NCI-H128 (cell line): Measurements from ENCODE around the gene MYH15.

ENCODE experiments used
- DNase-seq: peaks from one replicate; lab custom pipeline; 2025; ENCODE audit not compliant: unreplicated experiment; lab: John Stamatoyannopoulos, UW

MYH15 gene

DNA sequence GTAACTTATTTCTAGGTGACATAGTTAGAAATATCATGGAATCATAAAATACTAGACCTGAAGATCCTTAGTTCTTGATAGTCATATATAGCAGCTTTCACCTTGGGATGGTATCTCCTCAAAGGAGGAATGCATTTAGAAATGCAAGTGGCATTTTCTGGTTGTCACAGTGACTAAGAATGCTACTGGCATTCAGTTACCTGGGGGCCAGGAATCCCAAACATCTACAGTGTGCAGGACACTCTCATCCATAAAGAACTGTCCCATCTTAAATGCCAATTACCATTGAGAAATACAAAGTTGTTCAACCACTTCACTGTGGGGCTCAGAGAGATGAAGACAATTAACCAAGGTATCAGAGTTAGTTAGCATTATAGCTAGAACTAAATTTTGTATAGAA is 36.7 kb downstream of the MYH15 start:
- no peak for DNase-seq

DNA sequence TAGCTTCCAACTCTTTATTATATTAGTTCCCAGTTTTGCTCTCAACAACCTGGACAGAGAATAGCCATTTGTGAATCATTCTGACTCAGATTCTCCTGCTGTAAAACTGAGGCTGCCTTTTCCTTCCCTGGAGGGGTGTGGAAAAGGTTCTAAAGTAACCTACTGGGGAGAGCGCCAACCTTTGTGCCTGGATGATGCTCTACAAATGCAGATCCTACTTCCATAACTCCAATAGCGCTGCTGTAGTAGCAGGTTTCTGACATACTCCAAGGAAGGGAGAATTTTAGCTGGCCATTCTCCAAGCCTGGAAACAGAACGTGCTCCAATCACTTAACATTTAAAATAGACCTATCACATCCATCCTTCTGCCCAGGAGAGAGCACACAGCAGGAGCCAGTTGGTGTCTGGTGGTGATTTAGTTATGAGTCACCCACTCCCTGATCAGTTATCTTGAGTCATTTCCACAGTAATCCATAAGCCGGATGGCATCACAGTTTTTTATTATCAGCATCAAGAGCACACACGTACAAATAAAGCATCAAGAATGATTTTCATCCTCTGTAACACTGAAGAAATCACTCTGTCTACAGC is 38.3 kb downstream of the MYH15 start:
- no peak for DNase-seq

DNA sequence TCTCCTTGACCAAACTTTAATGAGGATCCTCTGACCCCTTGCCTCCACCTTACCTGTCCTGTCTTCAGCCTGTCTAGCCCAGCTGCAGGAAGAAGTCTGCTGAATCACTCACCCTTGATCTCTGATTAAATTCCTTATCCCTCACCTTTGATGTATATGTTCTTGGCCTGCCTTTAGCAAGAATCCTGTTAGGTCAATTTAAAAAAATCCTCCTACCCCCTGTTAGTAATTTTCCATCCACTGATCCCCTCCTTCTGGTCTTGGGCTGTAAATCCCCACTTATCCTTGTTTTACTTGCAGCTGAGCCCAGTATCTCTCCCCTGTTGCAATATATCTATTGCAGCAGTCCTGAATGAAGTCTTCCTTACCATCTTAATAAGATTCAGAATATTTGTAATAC is 39.0 kb downstream of the MYH15 start:
- DNase-seq, result no peak

DNA sequence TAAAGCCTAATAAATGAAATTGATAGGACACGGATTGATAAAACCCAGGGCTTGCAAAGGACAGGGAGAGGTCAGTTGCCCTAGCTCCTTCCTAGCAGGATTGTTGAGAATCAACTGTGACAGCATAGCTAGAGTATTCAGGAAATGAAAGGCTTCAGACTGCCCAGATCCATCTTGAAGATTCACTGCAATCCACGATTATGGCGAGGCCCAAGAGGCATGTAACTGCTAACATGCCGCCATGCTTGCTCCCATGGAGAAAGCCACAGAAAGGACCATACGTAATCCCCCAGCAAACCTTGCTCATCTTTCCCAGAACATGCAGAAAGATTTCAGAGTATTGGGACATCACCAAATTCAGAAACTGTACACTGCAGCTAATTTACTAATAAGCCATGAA is 41.3 kb downstream of the MYH15 start:
- no peak for DNase-seq

DNA sequence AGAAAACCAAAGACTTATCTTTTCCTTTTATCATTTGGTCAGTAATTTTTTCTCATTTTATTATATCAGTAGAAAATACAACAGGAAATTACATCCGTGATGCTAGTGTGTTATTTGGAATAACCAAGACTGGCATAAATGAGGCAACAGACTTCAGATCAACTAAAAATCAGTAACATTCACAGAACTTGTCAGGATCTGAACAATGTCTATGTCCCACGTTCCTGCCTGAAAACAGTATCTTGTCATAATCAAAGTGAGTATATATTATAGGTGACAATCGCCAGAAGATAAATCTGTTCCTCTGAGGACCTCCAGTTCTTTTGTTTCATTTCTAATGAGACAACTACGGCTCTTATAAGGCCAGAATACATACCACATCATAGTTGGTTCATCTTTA is 41.8 kb downstream of the MYH15 start:
- no peak for DNase-seq

DNA sequence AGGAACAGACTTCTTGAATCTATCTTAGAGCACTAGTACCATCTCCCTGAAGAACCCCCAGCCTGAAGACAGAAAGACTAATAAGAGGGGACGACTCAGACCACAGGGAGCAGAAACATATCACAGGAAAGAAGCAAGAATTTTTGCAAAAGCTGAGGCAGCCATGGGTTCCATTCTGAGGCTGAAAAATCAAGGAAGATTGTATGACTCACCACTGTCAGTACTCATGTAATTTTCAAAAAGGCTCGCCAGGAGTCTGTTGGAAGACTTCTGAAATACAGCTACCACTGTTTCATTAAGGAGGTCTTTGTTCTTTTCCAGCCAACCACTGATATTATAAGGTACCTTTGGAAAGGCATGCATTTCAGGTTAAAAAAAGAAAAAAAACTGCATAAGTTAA is 47.5 kb downstream of the MYH15 start:
- no peak for DNase-seq

DNA sequence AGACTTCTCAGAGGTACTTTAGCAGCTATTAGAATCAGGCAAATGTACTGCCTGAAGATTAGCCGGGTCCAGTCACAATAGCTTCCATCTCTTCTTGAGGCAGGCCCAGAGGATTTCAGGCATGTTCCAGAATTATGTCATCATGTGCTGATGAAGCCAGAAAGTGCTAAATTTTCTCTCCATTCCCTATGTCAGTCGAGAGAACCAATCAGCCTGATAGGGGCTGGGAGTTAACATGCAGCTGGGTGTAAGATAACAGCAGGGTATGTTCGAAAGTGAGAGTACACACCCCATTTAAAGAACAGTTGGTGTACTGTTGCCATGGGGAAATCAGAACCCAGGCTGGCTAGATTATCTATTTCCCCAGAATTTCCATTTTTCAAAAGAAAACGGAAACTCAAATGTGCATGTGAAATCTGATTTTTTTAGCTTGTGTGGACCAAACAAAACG is 48.7 kb downstream of the MYH15 start:
- DNase-seq, result no peak

DNA sequence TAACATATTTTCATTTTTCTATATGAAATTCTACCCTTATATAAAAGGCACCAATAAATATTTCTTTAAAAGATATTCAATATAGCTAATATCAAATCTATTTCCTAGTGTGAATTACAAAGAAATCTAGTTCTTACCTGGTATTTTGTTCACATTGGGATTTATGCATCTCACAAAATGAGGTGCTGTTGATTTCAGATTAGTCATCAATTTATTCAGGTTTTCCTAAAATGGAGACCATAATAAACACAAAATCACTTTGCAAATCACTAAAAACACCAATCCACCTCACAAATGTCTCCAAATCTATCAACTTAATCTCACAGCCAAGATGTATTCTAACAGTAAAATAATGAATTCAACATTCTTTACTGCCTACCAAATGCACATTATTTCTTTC is 51.2 kb downstream of the MYH15 start:
- no peak for DNase-seq

DNA sequence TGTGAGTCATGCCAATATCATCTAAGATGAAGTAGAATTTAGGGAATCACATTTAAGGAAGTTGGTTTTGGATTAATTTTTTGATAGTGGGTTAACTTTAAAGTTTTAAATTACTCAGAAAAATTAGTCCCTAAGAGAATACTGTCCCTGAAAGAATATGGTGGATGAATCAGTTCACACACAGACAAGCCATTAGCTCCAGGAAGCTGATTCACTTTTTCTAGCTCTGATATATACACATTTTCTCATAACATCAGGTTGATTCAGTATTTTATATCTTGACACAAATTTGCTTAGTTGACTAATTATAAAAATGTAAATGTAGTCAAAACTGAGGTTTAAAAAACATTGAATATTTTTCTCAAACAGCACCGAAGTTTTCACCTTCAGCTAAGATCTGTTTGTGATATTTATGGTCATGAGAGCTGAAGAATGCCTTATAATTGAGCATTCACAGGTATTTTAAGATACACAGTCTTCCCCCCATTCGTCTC is 55.1 kb downstream of the MYH15 start:
- no peak for DNase-seq

DNA sequence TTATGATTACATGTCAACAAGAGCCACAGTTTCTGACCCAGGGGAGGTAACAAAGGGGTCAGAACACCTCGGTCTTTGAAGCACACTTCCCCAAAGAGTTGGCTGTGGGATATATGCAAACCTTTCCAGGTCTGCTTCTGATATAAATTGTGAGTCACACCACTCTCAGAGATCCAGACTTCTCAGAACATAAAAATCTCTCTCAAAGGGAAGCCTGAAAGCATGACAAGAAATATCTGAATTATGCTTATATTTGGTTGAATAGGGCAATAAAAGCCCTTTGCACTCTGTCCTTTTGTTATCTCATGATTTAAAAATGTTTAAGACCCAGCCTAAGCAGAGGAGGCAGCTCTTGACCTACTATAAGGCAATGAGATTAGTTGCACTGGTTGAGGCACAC is 56.8 kb downstream of the MYH15 start:
- no peak for DNase-seq

DNA sequence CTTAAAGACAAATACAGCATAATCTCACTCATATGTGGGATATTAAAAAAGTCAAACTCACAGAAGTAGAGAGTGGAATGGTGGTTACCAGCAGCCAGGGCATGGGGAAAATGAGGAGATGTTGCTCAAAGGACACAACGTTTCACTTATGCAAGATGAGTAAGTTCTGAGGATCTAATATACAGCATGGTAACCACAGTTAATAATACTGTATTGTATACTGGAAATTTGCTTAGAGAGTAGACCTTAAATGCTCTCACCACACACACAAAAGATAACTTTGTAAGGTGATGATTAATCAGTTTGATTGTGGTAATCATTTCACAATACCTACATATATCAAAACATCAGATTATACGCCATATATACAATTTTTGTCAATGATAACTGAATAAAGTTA is 60.0 kb downstream of the MYH15 start:
- DNase-seq, result no peak

DNA sequence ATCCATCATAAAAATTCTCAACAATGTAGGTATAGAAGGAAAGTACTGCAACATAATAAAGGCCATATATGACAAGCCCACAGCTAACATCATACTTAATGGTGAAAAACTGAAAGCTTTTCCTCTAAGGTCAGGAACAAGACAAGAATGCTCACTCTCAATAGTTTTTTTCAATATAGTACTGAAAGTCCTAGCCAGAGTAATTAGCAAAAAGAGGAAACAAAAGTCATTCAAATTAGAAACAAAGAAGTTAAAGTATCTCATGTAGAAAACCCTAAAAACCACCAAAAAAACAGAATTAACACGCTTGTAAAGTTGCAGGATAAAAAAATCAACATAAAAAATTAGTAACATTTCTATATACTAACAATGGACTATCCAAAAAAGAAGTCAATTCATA is 61.8 kb downstream of the MYH15 start:
- DNase-seq, result no peak

DNA sequence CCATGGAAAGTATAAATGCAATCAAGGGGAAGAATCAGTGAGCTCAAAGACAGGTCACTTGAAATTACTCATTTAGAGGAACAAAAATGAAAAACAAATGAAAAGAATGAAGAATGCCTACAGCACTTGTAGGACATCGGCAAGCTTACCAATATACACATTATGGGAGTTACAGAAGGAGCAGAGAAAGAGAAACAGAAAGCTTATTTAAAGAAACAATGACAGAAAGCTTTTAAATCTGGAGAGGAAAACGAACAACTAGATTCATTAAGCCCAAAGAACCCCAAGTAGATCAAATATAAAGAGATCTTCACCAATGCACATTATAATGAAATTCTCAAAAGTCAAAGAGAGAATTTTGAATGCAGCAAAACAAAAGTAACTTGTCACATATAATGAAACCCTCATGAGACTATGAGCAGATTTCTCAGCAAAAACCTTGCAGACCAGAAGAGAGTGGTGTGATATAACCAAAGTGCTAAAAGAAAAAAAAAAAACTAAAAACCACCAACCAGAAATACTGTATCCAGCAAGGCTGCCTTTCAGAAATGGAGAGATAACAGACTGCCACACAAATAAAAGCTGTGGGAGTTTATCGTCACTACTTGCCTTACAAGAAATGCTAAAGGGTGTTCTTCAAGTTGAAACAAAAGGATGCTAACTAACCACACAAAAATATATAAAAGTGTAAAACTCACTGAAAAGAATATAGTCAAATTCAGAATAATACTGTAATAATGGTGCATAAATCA is 63.1 kb downstream of the MYH15 start:
- no peak for DNase-seq

DNA sequence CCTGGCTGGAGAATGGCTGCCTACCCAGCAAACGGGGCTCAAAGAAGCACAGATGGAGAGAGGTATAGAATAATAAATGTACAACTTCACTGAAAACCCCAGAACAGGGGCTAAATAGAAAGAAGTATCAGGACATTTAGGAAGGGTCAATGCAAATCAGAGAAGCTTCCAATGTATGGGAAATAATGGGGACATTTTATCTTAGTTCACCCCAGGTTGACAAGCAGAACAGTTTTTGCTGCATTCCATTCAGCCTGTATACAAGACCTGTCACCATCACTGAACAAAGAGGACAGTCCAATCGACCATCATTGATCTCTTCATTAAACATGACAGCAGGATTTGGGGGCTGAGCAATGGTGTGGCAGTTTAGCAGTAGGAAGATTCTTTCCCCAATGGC is 68.1 kb downstream of the MYH15 start:
- no peak for DNase-seq

DNA sequence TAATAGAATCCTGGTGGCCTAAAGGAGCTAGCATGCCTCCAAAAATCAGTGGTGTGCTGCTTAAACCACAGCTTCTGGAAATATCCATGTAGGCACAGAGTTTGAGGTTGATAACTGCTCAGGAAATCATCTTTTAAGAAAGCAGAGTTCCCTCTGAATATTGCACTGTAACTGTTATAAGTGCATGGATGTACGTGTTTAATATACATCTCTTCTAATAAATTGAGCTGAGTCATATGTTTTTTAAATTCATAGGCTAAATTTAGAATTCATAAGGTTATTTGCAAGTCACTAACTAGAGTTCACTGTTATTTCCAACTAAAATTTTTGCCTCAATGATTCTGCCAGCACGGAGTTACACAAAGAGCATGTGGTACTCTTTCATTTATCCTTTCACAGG is 68.9 kb downstream of the MYH15 start:
- no peak for DNase-seq

DNA sequence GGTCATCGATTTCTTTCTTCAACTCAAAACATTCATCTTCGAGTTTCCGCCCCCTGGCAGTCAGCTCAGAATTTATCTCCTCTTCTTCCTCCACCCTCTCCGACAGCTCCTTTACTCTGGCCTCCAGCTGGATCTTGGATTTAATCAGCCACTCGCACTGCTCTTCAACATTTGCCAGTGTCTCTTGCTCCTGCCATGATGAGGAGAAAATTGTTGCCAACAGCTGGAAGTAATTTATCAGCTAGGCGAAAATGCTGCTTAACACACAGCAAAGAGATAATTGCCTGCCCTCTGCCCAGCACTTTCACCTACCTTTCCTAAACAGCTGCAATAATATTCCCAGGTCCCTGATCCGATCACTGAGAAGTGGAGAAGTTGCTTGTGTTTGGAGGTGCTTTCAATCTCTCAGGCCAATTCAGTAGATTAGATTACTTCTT is 69.3 kb downstream of the MYH15 start:
- DNase-seq, result no peak

DNA sequence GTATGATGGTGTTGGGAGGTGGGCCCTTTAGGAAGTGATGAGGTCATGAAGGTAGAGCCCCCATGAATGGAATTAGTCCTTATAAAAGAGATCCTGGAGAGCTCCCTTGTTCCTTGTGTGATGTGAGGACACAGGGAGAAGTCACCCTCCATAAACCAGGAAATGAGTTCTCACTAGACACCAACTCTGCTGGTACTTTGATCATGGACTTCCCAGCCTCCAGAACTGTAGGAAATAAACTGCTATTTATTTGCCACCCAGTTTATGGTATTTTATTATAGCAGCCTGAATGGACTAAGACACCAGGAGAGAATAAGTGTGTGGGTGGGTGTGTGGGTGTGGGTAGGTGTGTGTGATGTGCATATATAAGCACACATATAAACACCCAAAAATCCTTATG is 71.9 kb downstream of the MYH15 start:
- DNase-seq, result no peak

DNA sequence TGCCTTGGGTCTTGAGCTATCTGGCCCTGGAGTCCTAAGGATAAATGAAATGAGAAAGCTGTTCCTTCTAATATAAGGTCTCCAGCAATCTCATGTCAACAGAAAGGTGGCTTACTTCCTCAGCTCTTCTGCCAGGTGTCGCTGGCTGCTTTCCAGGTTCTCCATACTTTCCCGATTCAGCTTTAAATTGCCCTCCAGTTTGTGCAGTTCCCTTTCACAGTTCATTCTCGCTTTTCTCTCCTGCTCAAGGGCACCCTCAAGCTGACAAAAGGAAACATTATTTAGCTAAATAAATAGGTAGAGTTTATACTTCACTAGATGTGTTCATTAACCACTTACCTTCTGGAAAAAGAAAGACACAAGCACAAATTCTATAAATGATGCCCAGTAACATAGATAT is 73.0 kb downstream of the MYH15 start:
- no peak for DNase-seq

DNA sequence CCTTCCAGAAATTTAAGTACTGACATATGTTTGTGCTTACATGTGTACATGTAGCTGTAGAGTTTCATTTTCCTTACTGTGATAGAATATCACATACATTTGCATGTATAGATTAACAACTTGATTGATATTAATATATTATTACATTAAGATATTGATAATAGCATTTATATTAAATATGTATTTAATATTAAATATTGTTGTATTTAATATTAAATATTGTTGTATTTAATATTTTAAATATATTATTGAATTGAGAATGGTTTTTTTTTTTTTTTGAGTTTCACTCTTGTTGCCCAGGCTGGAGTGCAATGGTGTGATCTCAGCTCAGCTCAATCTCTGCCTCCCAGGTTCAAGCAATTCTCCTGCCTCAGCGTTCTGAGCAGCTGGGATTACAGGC is 76.5 kb downstream of the MYH15 start:
- DNase-seq, result no peak

DNA sequence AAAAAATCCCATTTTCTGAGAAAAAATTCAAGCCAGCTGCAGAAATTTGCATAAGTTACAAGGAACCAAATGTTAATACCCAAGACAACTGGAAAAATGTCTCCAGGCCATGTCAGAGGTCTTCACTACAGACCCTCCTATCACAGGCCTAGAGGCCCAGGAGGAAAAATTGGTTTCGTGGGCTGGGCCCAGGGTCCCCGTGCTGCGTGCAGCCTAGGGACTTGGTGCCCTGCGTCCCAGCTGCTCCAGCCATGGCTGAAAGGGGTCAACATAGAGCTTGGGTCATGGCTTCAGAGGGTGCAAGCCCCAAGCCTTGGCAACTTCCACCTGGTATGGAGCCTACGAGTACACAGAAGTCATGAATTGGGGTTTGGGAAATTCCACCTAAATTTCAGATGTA is 78.0 kb downstream of the MYH15 start:
- no peak for DNase-seq

DNA sequence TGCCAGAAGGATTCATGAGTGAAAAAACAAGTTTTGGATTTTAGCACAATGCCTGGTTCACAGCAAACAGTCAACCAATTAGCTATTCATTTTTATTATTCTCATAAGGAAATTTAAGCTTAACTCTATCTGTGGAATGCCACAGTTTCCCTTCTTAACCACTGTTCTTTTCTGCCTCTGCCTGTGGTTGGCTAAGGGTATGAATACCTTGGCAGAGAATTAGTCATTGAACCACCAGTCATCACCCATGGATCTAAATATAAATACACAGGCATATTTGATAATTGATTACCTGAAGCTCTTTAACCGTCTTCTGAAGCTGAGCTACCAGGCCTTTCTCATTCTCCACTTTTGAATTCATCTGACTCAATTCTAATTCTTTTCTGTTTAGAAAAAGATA is 79.9 kb downstream of the MYH15 start:
- no peak for DNase-seq

DNA sequence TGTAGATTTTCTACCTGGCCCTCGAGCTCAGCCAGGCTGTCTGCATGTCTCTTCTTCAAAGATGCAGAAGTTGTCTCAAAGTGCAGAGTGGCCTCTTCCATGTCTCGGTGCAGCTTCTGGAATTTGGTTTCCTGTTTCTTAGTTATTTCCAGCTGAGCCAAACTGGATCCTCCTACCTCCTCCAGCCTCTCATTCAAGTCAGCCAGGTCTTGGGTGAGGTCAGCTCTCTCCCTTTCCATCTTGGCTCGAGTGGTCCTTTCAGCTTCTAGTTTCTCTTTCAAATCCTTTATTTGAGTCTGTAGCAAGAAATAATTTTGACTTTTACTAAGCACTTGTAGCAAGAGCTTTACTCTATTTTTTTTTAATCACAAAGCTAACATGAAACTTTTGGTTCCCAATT is 81.8 kb downstream of the MYH15 start:
- no peak for DNase-seq

DNA sequence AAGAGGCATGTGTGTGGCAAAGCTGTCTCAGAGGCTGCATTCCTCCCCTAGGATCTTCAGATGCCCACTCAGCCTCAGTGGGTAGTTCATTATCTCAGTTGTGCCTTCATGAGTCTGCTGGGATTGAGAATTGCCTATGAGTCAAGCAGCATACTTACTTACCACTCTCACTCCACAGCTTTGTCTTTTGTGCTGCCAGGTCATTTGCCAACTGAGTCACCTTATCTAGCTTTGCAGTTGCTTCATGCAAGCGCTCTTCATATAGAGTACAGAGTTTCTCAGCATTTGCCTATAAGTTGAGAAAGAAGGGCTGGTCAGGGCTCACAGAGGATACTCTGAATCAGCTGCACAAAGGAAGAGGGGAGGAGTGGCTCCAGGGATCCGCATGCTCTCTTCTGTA is 89.5 kb downstream of the MYH15 start:
- no peak for DNase-seq
